Measurements from ENCODE around the gene PRKCH.

Gene PRKCH

DNA sequence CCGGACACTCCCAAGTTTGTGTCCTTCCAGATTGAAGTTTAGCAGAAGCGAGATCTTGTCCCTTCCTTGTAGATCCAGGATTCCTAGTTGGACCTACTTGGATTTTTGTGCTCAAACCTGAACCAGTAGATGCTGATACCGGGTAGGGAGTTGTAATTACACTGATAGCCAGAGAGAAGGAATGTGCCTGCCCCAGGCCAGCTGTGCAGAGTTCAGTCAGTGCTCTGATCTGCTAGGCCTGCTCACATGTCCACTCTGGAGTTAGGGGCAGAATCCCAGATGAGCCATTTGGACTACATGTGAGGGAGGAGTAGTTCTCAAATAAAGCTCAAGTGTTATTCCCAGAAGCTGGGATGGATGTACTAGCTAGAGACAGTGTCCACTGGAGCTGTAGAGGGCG is 65.7 kb downstream of the PRKCH start:
- WGBS, 2 donors (ENCODE audit: extremely low coverage in 2 of 2, insufficient read length in 2 of 2, insufficient replicate concordance in 1 of 2) = no CpG with 5 or more reads among the region's 4 CpGs
- Histone ChIP-seq H3K18ac (ENCODE audit: low read length) (no peak overlapping the region), H3K4ac (ENCODE audit: low read length) (no peak overlapping the region), H3K23ac (ENCODE audit: low read depth, low read length, poor library complexity) (no peak overlapping the region), H2BK12ac (ENCODE audit: low read length) (no peak overlapping the region), H2BK15ac (ENCODE audit: low read length) (no peak overlapping the region), H3K4me1 (ENCODE audit: control insufficient read depth in 2 of 2, insufficient read depth in 1 of 2, low read depth in 1 of 2, low read length in 2 of 2) (peaks cover 0 to 5% of the 10 kb centered on the region in 2 donors), H2BK120ac (ENCODE audit: low read depth, low read length) (no peak overlapping the region), H3K36me3 (replicated peaks in 1 of 2; ENCODE audit: control insufficient read depth in 2 of 2, insufficient read depth in 2 of 2, low read length in 2 of 2) (no peaks in the 10 kb centered on the region), H4K91ac (ENCODE audit: low read depth, low read length, poor library complexity) (no peak overlapping the region), H3K27me3 (ENCODE audit: control insufficient read depth in 3 of 3, insufficient read depth in 3 of 3, low read depth in 1 of 3, low read length in 3 of 3) (peaks cover 0 to 4% (median 0%) of the 10 kb centered on the region in 3 experiments), H2BK5ac (ENCODE audit: low read length) (no peak overlapping the region), H3K79me1 (ENCODE audit: low read depth, low read length) (no peaks in the 10 kb centered on the region), H4K8ac (ENCODE audit: low read depth, low read length) (no peak overlapping the region), H2AK5ac (ENCODE audit: low read depth, low read length) (no peak overlapping the region), H3K4me2 (ENCODE audit: insufficient read depth, low read length, poor library complexity, severe bottlenecking) (no peak overlapping the region), H3K14ac (ENCODE audit: low read length) (no peak overlapping the region), H2AFZ (ENCODE audit: low read length) (no peak overlapping the region), H3K9ac (ENCODE audit: low read depth, low read length, poor library complexity) (no peak overlapping the region), H3K4me3 (ENCODE audit: low read length in 2 of 2) (no peak overlapping the region), H3K9me3 (replicated peaks in 1 of 2; ENCODE audit: control insufficient read depth in 2 of 2, insufficient read depth in 1 of 2, low read depth in 1 of 2, low read length in 2 of 2) (no peaks in the 10 kb centered on the region), H3K27ac (replicated peaks; ENCODE audit: low read length) (no peak overlapping the region)
- DNase-seq (ENCODE audit: low spot score) = no peak

DNA sequence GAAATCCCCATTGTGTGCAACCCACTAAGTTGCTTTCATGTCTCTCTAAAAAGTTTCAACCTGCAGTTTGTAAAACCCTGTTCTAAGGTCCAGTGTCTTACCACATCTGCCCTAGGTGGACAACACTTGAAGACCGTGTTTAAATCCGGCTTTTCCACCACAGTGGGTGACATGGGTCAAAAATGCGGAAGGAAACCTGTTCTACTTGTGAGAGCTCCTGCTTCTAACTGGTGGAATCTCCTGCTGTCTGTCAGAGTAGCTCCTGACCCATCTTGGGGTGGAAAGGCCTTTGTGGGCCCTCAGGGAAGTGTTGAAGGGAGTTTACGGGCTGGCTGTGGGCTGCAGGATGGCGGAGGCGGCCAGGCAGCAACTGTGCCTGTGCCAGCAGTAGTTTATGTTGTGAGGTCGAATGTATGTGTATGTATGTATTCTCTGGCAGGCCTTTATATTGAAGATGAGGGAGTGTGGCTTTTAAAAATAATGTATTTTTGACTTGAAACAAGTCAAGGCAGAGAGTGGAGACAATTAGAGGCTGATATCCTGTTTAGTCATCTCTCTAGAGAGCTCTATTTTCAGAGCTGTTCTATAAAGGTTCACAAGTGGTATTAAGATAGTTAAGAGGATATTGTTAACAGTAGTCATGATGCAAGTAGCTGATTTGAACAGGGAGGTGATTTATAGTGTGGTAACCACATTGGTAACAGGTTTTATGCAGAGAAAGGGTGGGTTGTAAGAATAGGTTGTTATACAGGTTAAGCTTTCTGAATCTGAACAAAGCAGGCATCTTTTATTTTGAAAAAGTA is 67.0 kb downstream of the PRKCH start:
- Histone ChIP-seq H3K79me1 (ENCODE audit: low read depth, low read length) (no peaks in the 10 kb centered on the region), H2BK15ac (ENCODE audit: low read length) (no peak overlapping the region), H4K91ac (ENCODE audit: low read depth, low read length, poor library complexity) (no peak overlapping the region), H3K27ac (replicated peaks; ENCODE audit: low read length) (no peak overlapping the region), H2BK120ac (ENCODE audit: low read depth, low read length) (no peak overlapping the region), H3K18ac (ENCODE audit: low read length) (peak overlapping the region; percentile 22), H3K14ac (ENCODE audit: low read length) (no peak overlapping the region), H3K4me2 (ENCODE audit: insufficient read depth, low read length, poor library complexity, severe bottlenecking) (no peak overlapping the region), H4K8ac (ENCODE audit: low read depth, low read length) (no peak overlapping the region), H3K27me3 (ENCODE audit: control insufficient read depth in 3 of 3, insufficient read depth in 3 of 3, low read depth in 1 of 3, low read length in 3 of 3) (peaks cover 0 to 4% (median 0%) of the 10 kb centered on the region in 3 experiments), H3K9ac (ENCODE audit: low read depth, low read length, poor library complexity) (no peak overlapping the region), H3K36me3 (replicated peaks in 1 of 2; ENCODE audit: control insufficient read depth in 2 of 2, insufficient read depth in 2 of 2, low read length in 2 of 2) (no peaks in the 10 kb centered on the region), H3K9me3 (replicated peaks in 1 of 2; ENCODE audit: control insufficient read depth in 2 of 2, insufficient read depth in 1 of 2, low read depth in 1 of 2, low read length in 2 of 2) (no peaks in the 10 kb centered on the region), H3K4me3 (ENCODE audit: low read length in 2 of 2) (no peak overlapping the region), H2BK12ac (ENCODE audit: low read length) (no peak overlapping the region), H2BK5ac (ENCODE audit: low read length) (no peak overlapping the region), H2AK5ac (ENCODE audit: low read depth, low read length) (no peak overlapping the region), H2AFZ (ENCODE audit: low read length) (no peak overlapping the region), H3K4me1 (ENCODE audit: control insufficient read depth in 2 of 2, insufficient read depth in 1 of 2, low read depth in 1 of 2, low read length in 2 of 2) (peaks cover 0 to 5% of the 10 kb centered on the region in 2 donors), H3K23ac (ENCODE audit: low read depth, low read length, poor library complexity) (no peak overlapping the region), H3K4ac (ENCODE audit: low read length) (no peak overlapping the region)
- DNase-seq (ENCODE audit: low spot score) = no peak
- WGBS, 2 donors (ENCODE audit: extremely low coverage in 2 of 2, insufficient read length in 2 of 2, insufficient replicate concordance in 1 of 2) = no CpG with 5 or more reads among the region's 7 CpGs

DNA sequence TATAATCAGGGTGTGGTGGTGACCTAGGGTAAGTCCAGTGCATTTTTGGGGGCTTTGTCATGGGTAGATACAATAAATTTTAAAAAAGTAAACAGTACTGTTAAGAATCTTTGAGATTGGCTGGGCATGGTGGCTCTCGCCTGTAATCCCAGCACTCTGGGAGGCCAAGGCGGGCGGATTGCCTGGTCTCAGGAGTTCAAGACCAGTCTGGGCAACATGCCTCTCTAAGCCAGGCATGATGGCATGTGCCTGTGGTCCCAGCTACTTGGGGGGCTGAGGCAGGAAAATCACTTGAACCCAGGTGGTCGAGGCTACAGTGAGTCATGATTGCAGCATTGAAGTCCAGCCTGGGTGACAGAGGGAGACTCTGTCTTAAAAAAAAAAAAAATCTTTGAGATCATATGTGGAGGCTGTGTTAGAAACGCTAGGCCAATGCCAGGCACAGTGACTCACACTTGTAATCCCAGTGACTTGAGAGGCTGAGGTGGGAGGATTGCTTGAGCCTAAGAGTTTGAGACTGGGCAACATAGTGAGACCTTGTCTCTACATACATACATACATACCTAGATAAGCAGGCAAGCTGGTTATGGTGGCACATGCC is 67.7 kb downstream of the PRKCH start:
- no peak overlapping the region for H2BK5ac ChIP-seq (ENCODE audit: low read length)
- no peak overlapping the region for H4K8ac ChIP-seq (ENCODE audit: low read depth, low read length)
- DNase-seq (ENCODE audit: low spot score) = no peak
- H3K9ac ChIP-seq (ENCODE audit: low read depth, low read length, poor library complexity) = no peak overlapping the region
- no CpG with 5 or more reads among the region's 5 CpGs for WGBS, 2 donors (ENCODE audit: extremely low coverage in 2 of 2, insufficient read length in 2 of 2, insufficient replicate concordance in 1 of 2)
- no peaks in the 10 kb centered on the region for H3K79me1 ChIP-seq (ENCODE audit: low read depth, low read length)
- no peak overlapping the region for H2BK12ac ChIP-seq (ENCODE audit: low read length)
- H3K36me3 ChIP-seq (replicated peaks in 1 of 2; ENCODE audit: control insufficient read depth in 2 of 2, insufficient read depth in 2 of 2, low read length in 2 of 2) = no peaks in the 10 kb centered on the region
- H4K91ac ChIP-seq (ENCODE audit: low read depth, low read length, poor library complexity) = no peak overlapping the region
- H3K14ac ChIP-seq (ENCODE audit: low read length) = no peak overlapping the region
- H2AFZ ChIP-seq (ENCODE audit: low read length) = no peak overlapping the region
- H3K4me1 ChIP-seq (ENCODE audit: control insufficient read depth in 2 of 2, insufficient read depth in 1 of 2, low read depth in 1 of 2, low read length in 2 of 2) = peaks cover 0 to 3% of the 10 kb centered on the region in 2 donors
- peaks cover 0 to 4% (median 0%) of the 10 kb centered on the region in 3 experiments for H3K27me3 ChIP-seq (ENCODE audit: control insufficient read depth in 3 of 3, insufficient read depth in 3 of 3, low read depth in 1 of 3, low read length in 3 of 3)
- no peak overlapping the region for H3K27ac ChIP-seq (replicated peaks; ENCODE audit: low read length)
- no peak overlapping the region for H2BK15ac ChIP-seq (ENCODE audit: low read length)
- H2BK120ac ChIP-seq (ENCODE audit: low read depth, low read length) = no peak overlapping the region
- no peak overlapping the region for H3K18ac ChIP-seq (ENCODE audit: low read length)
- H3K23ac ChIP-seq (ENCODE audit: low read depth, low read length, poor library complexity) = no peak overlapping the region
- H3K4me2 ChIP-seq (ENCODE audit: insufficient read depth, low read length, poor library complexity, severe bottlenecking) = no peak overlapping the region
- H3K4me3 ChIP-seq (ENCODE audit: low read length in 2 of 2) = no peak overlapping the region
- H3K4ac ChIP-seq (ENCODE audit: low read length) = no peak overlapping the region
- no peak overlapping the region for H2AK5ac ChIP-seq (ENCODE audit: low read depth, low read length)
- H3K9me3 ChIP-seq (replicated peaks in 1 of 2; ENCODE audit: control insufficient read depth in 2 of 2, insufficient read depth in 1 of 2, low read depth in 1 of 2, low read length in 2 of 2) = no peaks in the 10 kb centered on the region

DNA sequence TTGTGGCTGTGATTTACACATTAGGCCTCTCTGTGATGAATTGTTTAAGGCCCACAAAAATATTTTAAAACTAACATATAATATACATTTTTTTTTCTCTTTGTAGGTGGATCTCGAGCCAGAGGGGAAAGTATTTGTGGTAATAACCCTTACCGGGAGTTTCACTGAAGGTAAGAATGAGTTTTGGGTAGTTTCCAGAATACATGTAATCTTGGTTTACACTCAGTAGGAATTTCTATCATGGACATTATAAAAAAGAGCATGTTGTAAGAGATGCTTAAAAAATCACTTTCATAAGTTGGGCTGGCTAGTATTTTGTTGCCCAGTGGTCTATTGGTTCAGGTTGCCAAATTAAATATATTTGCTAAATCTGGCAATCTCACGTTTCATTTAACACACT is 69.7 kb downstream of the PRKCH start:
- Histone ChIP-seq H3K36me3 (replicated peaks in 1 of 2; ENCODE audit: control insufficient read depth in 2 of 2, insufficient read depth in 2 of 2, low read length in 2 of 2) (no peaks in the 10 kb centered on the region), H3K27me3 (ENCODE audit: control insufficient read depth in 3 of 3, insufficient read depth in 3 of 3, low read depth in 1 of 3, low read length in 3 of 3) (peaks cover 0 to 4% (median 0%) of the 10 kb centered on the region in 3 experiments), H2BK120ac (ENCODE audit: low read depth, low read length) (no peak overlapping the region), H3K9me3 (replicated peaks in 1 of 2; ENCODE audit: control insufficient read depth in 2 of 2, insufficient read depth in 1 of 2, low read depth in 1 of 2, low read length in 2 of 2) (no peaks in the 10 kb centered on the region), H2AK5ac (ENCODE audit: low read depth, low read length) (no peak overlapping the region), H2BK15ac (ENCODE audit: low read length) (no peak overlapping the region), H4K91ac (ENCODE audit: low read depth, low read length, poor library complexity) (no peak overlapping the region), H2AFZ (ENCODE audit: low read length) (no peak overlapping the region), H2BK12ac (ENCODE audit: low read length) (no peak overlapping the region), H3K14ac (ENCODE audit: low read length) (no peak overlapping the region), H2BK5ac (ENCODE audit: low read length) (no peak overlapping the region), H3K4me2 (ENCODE audit: insufficient read depth, low read length, poor library complexity, severe bottlenecking) (no peak overlapping the region), H3K23ac (ENCODE audit: low read depth, low read length, poor library complexity) (no peak overlapping the region), H3K18ac (ENCODE audit: low read length) (no peak overlapping the region), H3K4ac (ENCODE audit: low read length) (no peak overlapping the region), H3K79me1 (ENCODE audit: low read depth, low read length) (no peaks in the 10 kb centered on the region), H4K8ac (ENCODE audit: low read depth, low read length) (no peak overlapping the region), H3K4me3 (ENCODE audit: low read length in 2 of 2) (no peak overlapping the region), H3K27ac (replicated peaks; ENCODE audit: low read length) (no peak overlapping the region), H3K4me1 (ENCODE audit: control insufficient read depth in 2 of 2, insufficient read depth in 1 of 2, low read depth in 1 of 2, low read length in 2 of 2) (peaks cover 0 to 3% of the 10 kb centered on the region in 2 donors), H3K9ac (ENCODE audit: low read depth, low read length, poor library complexity) (no peak overlapping the region)
- no CpG with 5 or more reads among the region's 3 CpGs for WGBS, 2 donors (ENCODE audit: extremely low coverage in 2 of 2, insufficient read length in 2 of 2, insufficient replicate concordance in 1 of 2)
- no peak for DNase-seq (ENCODE audit: low spot score)

All from neuronal stem cell (in vitro differentiated cells).